ENCODE measurements around the gene FCSK. TPM values are rescaled to one million over a fixed set of nuclear protein-coding genes. Genes with fewer than 3 reads are reported as not detected.

The FCSK gene
- total RNA-seq, 2 experiments from 2014 or later, result 21.8 to 25.4 TPM

DNA sequence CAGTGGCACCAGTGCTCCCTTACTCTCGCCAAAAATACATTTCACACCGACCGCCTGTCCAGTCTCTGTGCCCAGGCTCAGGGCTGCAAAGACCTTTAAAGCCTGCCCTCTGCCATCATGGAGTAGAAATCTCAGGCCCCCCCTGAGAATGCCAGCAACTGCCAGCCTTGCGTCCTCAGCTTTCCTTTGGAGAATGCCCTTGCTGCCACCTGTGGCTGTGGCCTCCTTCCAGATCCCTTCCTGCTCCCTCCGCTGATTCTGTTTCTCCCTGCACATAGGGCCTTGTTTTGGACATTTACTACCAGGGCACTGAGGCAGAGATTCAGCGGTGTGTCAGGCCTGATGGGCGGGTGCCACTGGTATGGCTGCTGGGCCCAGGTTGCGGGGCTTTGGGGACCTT is 13.2 kb downstream of the FCSK start:
- TF ChIP-seq, protein P1, sequence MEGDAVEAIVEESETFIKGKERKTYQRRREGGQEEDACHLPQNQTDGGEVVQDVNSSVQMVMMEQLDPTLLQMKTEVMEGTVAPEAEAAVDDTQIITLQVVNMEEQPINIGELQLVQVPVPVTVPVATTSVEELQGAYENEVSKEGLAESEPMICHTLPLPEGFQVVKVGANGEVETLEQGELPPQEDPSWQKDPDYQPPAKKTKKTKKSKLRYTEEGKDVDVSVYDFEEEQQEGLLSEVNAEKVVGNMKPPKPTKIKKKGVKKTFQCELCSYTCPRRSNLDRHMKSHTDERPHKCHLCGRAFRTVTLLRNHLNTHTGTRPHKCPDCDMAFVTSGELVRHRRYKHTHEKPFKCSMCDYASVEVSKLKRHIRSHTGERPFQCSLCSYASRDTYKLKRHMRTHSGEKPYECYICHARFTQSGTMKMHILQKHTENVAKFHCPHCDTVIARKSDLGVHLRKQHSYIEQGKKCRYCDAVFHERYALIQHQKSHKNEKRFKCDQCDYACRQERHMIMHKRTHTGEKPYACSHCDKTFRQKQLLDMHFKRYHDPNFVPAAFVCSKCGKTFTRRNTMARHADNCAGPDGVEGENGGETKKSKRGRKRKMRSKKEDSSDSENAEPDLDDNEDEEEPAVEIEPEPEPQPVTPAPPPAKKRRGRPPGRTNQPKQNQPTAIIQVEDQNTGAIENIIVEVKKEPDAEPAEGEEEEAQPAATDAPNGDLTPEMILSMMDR (IDR thresholded peaks at IDR 0.05), result no peak

DNA sequence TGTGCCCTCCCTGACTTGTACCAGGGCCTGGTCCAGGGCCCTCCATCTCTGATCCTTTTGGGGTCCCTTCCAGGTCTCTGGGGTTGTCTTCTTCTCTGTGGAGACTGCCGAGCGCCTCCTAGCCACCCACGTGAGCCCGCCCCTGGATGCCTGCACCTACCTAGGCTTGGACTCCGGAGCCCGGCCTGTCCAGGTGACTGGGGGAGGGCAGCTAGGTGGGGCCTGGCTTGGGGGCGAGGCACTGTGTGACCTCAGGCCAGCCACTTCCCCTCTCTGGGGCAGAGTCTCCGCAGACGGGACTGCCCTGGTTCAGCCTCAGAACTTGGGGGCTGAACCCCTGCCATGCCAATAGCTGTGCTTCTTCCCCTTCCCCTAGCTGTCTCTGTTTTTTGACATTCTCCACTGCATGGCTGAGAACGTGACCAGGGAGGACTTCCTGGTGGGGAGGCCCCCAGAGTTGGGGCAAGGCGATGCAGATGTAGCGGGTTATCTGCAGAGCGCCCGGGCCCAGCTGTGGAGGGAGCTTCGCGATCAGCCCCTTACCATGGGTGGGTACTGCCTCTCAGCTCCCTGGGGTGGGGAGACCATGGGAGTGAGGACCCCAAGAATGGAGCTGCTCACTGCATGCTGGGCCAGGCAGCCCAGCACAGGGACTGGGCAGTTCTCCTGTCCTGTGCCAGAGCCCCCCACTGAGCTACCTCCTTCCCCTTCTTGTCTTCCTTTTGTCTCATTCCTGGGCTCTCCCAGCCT is 14.6 kb downstream of the FCSK start:
- H3K4me1 Mint-ChIP-seq (ENCODE audit: low read depth), result no peaks in the 10 kb centered on the region
- H3K27ac Mint-ChIP-seq, result no peak overlapping the region
- CTCF ChIA-PET, result interaction anchor here (0.5 kb wide), 1 partner anchor 83 kb away, joined by 4 read pairs; no protein-coding TSS in a partner anchor
- intact Hi-C loops (cut with DNase I, micrococcal nuclease), result loop anchor here in 1 of 2 experiments (5.0 kb wide), 2 partner anchors 72 to 97 kb away; no protein-coding TSS in a partner anchor
- H3K27me3 Mint-ChIP-seq, result no peaks in the 10 kb centered on the region
- Histone ChIP-seq H3K27me3 (ENCODE audit: control insufficient read depth in 1 of 2, insufficient read depth in 2 of 2, low read length in 2 of 2) (no peaks in the 10 kb centered on the region), H3K4me1 (ENCODE audit: insufficient read depth, low read length) (no peaks in the 10 kb centered on the region), H3K9me3 (ENCODE audit: control insufficient read depth in 1 of 2, insufficient read depth in 1 of 2, low read length in 2 of 2) (no peaks in the 10 kb centered on the region), H3K4me3 (ENCODE audit: low read length) (no peak overlapping the region), H3K36me3 (ENCODE audit: insufficient read depth, low read length) (peaks cover 24% of the 10 kb centered on the region), H3K27ac (ENCODE audit: low read depth in 1 of 2, low read length in 2 of 2) (no peak overlapping the region)
- POLR2A ChIA-PET, result no interaction called here
- H3K36me3 Mint-ChIP-seq (ENCODE audit: low read depth), result peaks cover 13% of the 10 kb centered on the region
- no peak overlapping the region for H3K4me3 Mint-ChIP-seq
- ATAC-seq (ENCODE audit: poor library complexity), result no peak
- no peak for DNase-seq
- no peaks in the 10 kb centered on the region for H3K9me3 Mint-ChIP-seq
- TF ChIP-seq, protein P1 (IDR thresholded peaks at IDR 0.05), result no peak

More for the DNA sequence above, 13.2 kb downstream of the FCSK start:
- H3K27ac ChIP-seq (ENCODE audit: low read depth in 1 of 2, low read length in 2 of 2), result no peak overlapping the region
- no peak overlapping the region for H3K27ac Mint-ChIP-seq
- POLR2A ChIA-PET, result no interaction called here
- H3K27me3 ChIP-seq (ENCODE audit: control insufficient read depth in 1 of 2, insufficient read depth in 2 of 2, low read length in 2 of 2), result no peaks in the 10 kb centered on the region
- H3K9me3 ChIP-seq (ENCODE audit: control insufficient read depth in 1 of 2, insufficient read depth in 1 of 2, low read length in 2 of 2), result no peaks in the 10 kb centered on the region
- no peaks in the 10 kb centered on the region for H3K4me1 ChIP-seq (ENCODE audit: insufficient read depth, low read length)
- CTCF ChIA-PET, result no interaction called here
- H3K4me3 ChIP-seq (ENCODE audit: low read length), result no peak overlapping the region
- no peaks in the 10 kb centered on the region for H3K27me3 Mint-ChIP-seq
- peaks cover 19% of the 10 kb centered on the region for H3K36me3 ChIP-seq (ENCODE audit: insufficient read depth, low read length)
- no peak overlapping the region for H3K4me3 Mint-ChIP-seq
- intact Hi-C loops (cut with DNase I, micrococcal nuclease), result loop anchor here in 1 of 2 experiments (5.0 kb wide), 2 partner anchors 70 to 95 kb away; no protein-coding TSS in a partner anchor
- H3K9me3 Mint-ChIP-seq, result no peaks in the 10 kb centered on the region
- DNase-seq (no peak), ATAC-seq (ENCODE audit: poor library complexity) (no peak)
- peaks cover 9% of the 10 kb centered on the region for H3K36me3 Mint-ChIP-seq (ENCODE audit: low read depth)
- no peaks in the 10 kb centered on the region for H3K4me1 Mint-ChIP-seq (ENCODE audit: low read depth)

GRCh38 chr16:70470141-70470926 is 15.9 kb downstream of the FCSK start:
- Histone ChIP-seq H3K4me1 (ENCODE audit: insufficient read depth, low read length) (no peaks in the 10 kb centered on the region), H3K4me3 (ENCODE audit: low read length) (no peak overlapping the region), H3K9me3 (ENCODE audit: control insufficient read depth in 1 of 2, insufficient read depth in 1 of 2, low read length in 2 of 2) (no peaks in the 10 kb centered on the region), H3K27me3 (ENCODE audit: control insufficient read depth in 1 of 2, insufficient read depth in 2 of 2, low read length in 2 of 2) (no peaks in the 10 kb centered on the region), H3K27ac (ENCODE audit: low read depth in 1 of 2, low read length in 2 of 2) (no peak overlapping the region), H3K36me3 (ENCODE audit: insufficient read depth, low read length) (peaks cover 26% of the 10 kb centered on the region)
- ChIA-PET POLR2A (no interaction called here), CTCF (interaction anchor here (0.6 kb wide), 1 partner anchor 39 kb away, joined by 3 read pairs; no protein-coding TSS in a partner anchor)
- no peaks in the 10 kb centered on the region for H3K9me3 Mint-ChIP-seq
- no peak for DNase-seq
- H3K27ac Mint-ChIP-seq, result no peak overlapping the region
- H3K27me3 Mint-ChIP-seq, result no peaks in the 10 kb centered on the region
- ATAC-seq (ENCODE audit: poor library complexity), result no peak
- peaks cover 11% of the 10 kb centered on the region for H3K36me3 Mint-ChIP-seq (ENCODE audit: low read depth)
- no peaks in the 10 kb centered on the region for H3K4me1 Mint-ChIP-seq (ENCODE audit: low read depth)
- TF ChIP-seq, protein P1 (IDR thresholded peaks at IDR 0.05), result no peak
- no peak overlapping the region for H3K4me3 Mint-ChIP-seq
- intact Hi-C loops (cut with DNase I, micrococcal nuclease), result no loop called here

All from CD4-positive, alpha-beta T cell (primary cell).